ENCODE results near the gene PPP2R3A.

DNA sequence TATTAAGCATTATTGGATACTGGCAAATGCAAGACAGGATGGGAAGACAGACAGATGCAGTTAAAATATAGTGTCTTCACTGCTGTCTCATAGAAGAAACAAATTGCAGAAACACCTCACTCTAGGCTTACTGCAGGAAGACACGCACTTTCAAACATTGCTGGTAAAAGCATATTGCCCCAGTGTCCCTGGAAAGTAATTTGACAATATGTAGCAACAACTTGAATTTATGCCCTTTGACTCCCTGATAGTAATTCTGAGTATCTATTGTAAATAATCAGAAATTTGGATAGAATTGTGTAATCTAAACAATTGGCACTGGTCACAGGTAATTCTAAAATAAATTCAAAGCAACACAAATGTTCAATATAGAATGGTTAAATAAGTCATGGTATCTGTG is 168.6 kb downstream of the PPP2R3A start:
- TF ChIP-seq, protein P1, sequence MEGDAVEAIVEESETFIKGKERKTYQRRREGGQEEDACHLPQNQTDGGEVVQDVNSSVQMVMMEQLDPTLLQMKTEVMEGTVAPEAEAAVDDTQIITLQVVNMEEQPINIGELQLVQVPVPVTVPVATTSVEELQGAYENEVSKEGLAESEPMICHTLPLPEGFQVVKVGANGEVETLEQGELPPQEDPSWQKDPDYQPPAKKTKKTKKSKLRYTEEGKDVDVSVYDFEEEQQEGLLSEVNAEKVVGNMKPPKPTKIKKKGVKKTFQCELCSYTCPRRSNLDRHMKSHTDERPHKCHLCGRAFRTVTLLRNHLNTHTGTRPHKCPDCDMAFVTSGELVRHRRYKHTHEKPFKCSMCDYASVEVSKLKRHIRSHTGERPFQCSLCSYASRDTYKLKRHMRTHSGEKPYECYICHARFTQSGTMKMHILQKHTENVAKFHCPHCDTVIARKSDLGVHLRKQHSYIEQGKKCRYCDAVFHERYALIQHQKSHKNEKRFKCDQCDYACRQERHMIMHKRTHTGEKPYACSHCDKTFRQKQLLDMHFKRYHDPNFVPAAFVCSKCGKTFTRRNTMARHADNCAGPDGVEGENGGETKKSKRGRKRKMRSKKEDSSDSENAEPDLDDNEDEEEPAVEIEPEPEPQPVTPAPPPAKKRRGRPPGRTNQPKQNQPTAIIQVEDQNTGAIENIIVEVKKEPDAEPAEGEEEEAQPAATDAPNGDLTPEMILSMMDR (IDR thresholded peaks at IDR 0.05) = no peak
- no peak for TF ChIP-seq POLR2A (IDR thresholded peaks at IDR 0.05)

Measured in body of pancreas (tissue), 4 donors.